ENCODE results near the gene SPRR2B.

GRCh38 chr1:153058826-153059784, 12.3 kb downstream of the SPRR2B start:
- no peak for TF ChIP-seq TEAD4 (IDR thresholded peaks at IDR 0.05)
- TF ChIP-seq EP300 (IDR thresholded peaks at IDR 0.05; ENCODE audit: borderline replicate concordance): no peak
- no peak for TF ChIP-seq REST (IDR thresholded peaks at IDR 0.05; ENCODE audit: low read depth)
- no peak for TF ChIP-seq RAD21 (IDR thresholded peaks at IDR 0.05; ENCODE audit: low read depth)
- TF ChIP-seq USF1 (IDR thresholded peaks at IDR 0.05): no peak
- no peak for TF ChIP-seq CREB1 (IDR thresholded peaks at IDR 0.05; ENCODE audit: low read depth)
- TF ChIP-seq EGR1 (IDR thresholded peaks at IDR 0.05): no peak
